Effector memory CD8-positive, alpha-beta T cell (primary cell): Measurements from ENCODE around the gene FAM76A.
"Not testable (repeated sequence)": the region's sequence is repeated elsewhere in the genome, so short reads cannot be mapped to it uniquely, and the experiment has no call there.

Experiments
- ATAC-seq: fragments of 150-1000 bp; cut with Tn5 transposase; replicated peaks from 2 replicates; pipeline ENCODE4 v1.10.0; 2021; ENCODE audit warnings: mild to moderate bottlenecking, moderate library complexity
- DNase-seq, 3 experiments: peaks; one replicate each; pipeline ENCODE4 v3.0.0; 2021
- H3K27ac Mint-ChIP-seq, 2 donors: one replicate each; pipeline ENCODE4 v1.8.0; 2022; ENCODE audit warnings: mild to moderate bottlenecking in 2 of 2, mixed read lengths in 2 of 2, moderate library complexity in 2 of 2
- H3K27me3 Mint-ChIP-seq, 2 donors: one replicate each; pipeline ENCODE4 v1.8.0; 2022; ENCODE audit warnings: mixed read lengths in 2 of 2
- H3K36me3 Mint-ChIP-seq: one replicate; pipeline ENCODE4 v1.8.0; 2022; ENCODE audit warnings: mild to moderate bottlenecking, moderate library complexity, mixed read lengths; ENCODE audit not compliant: insufficient read depth
- H3K4me1 Mint-ChIP-seq, 2 donors: one replicate each; pipeline ENCODE4 v1.8.0; 2022; ENCODE audit warnings: low read depth in 2 of 2, mixed read lengths in 2 of 2
- H3K4me3 Mint-ChIP-seq, 2 donors: one replicate each; pipeline ENCODE4 v1.8.0; 2022; ENCODE audit warnings: mild to moderate bottlenecking in 2 of 2, mixed read lengths in 2 of 2, moderate library complexity in 2 of 2
- H3K9me3 Mint-ChIP-seq, 2 donors: one replicate each; pipeline ENCODE4 v1.8.0; 2022; ENCODE audit warnings: mixed read lengths in 2 of 2

Gene FAM76A

DNA sequence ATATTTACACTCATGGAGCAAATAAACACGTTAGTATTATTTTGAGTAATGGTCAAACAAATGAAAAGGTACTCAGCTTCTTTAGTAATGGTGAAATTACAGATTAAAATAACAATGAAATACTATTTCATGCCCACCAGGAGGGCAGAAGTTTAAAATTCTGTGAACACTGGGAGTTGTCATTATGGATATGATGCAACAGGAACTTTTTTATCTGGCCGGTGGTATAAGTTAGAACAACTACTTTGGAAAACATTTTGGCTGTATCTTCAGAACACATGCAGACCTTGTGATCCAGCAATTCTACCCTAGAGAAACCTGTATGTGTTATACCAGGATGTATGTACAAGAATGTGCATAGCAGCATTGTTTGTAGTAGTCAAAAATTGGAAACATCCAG is 81.6 kb downstream of the FAM76A start:
- no peak overlapping the region for H3K27ac Mint-ChIP-seq
- ATAC-seq (no peak), DNase-seq (no peak)
- no peak overlapping the region for H3K4me3 Mint-ChIP-seq
- no peaks in the 10 kb centered on the region for H3K9me3 Mint-ChIP-seq
- peaks cover 49% of the 10 kb centered on the region for H3K36me3 Mint-ChIP-seq
- peaks cover 0 to 2% of the 10 kb centered on the region in 2 donors for H3K4me1 Mint-ChIP-seq
- no peaks in the 10 kb centered on the region for H3K27me3 Mint-ChIP-seq

DNA sequence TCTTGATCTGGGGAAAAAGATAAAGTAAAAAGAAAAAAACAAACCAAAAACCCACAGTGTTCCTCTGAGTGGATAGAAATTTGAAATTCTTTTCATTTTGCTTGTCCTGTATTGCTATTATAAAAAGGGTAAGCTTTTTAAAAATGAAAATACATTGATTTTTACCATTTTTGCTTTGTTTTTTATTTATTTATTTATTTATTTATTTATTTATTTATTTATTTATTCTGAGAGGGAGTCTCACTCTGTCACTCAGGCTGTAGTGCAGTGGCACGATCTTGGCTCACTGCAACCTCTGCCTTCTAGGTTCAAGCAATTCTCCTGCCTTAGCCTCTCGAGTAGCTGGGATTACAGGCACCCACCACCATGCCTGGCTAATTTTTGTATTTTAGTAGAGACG is 82.4 kb downstream of the FAM76A start:
- H3K9me3 Mint-ChIP-seq, H3K27ac Mint-ChIP-seq, H3K4me1 Mint-ChIP-seq, DNase-seq, ATAC-seq, H3K27me3 Mint-ChIP-seq, H3K4me3 Mint-ChIP-seq: not testable (repeated sequence)
- H3K36me3 Mint-ChIP-seq, result peaks cover 49% of the 10 kb centered on the region

DNA sequence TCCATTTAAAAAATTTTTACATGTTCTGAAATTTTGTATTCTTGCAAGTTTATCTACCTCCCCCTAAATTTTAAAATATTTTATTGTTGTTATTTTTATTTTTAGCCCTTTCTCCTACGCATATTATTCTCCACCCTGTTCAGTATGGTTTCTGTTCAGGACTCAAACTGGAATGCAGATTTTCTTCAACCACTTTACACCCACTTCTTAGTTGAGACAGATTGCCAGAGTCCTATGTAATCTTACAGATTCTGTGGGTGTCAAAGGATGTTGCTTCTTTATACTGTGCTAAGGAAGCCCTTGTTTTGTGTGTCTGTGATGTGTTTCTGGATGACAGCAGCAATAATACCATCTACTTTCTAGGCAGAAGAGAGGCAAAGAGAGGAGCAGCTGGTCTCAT is 84.1 kb downstream of the FAM76A start:
- Mint-ChIP-seq H3K4me3 (no peak overlapping the region), H3K36me3 (peaks cover 47% of the 10 kb centered on the region), H3K27me3 (no peaks in the 10 kb centered on the region), H3K4me1 (peaks cover 0 to under 1% of the 10 kb centered on the region in 2 donors), H3K27ac (no peak overlapping the region), H3K9me3 (no peaks in the 10 kb centered on the region)
- ATAC-seq (no peak), DNase-seq (no peak)

DNA sequence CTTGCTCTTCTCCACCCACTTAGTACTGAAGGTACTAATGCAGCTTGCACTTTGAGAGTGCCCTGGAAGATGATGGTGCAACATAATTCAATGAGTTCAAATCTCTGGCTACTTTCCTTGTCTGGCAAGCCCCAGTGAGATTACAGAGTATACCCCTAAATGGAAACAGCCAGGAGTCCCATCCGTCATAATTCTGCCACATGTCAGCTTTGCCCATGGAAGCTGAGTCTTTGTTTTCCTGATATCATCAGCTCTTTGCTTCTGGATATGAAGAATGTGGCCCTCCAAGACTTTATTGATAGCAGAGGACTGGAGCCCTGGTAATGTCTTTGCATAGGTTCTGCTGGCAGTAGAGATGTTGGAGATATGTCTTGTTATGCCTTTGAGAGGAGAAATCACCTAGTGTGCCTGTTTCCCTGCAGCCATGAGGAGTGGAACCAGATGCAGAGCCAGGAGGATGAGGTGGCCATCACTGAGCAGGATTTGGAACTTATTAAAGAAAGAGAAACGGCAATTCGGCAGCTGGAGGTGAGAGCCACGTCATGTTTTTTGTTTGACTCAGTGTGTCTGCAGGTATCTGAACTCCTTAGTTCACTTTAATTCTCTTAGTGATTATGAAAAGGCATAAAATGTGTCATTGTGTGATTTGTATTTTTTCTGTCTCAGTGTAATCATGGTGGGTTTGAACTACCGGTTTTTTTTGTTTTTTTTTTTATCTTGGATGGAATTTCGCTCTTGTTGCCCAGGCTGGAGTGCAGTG is 86.2 kb downstream of the FAM76A start:
- peak overlapping the region in 1 of 2 donors; percentile 74 for H3K27ac Mint-ChIP-seq
- no peak overlapping the region for H3K4me3 Mint-ChIP-seq
- DNase-seq (no peak), ATAC-seq (no peak)
- H3K9me3 Mint-ChIP-seq, result no peaks in the 10 kb centered on the region
- H3K4me1 Mint-ChIP-seq, result no peaks in the 10 kb centered on the region
- peaks cover 33% of the 10 kb centered on the region for H3K36me3 Mint-ChIP-seq
- H3K27me3 Mint-ChIP-seq, result no peaks in the 10 kb centered on the region
